KMS-11 (cell line): ENCODE results near the gene CDK11B.

Source experiments
- H2AFZ ChIP-seq: fragments of 200-600 bp; sonication (generic); 2 replicates; pipeline ENCODE4 v1.6.1; 2016; ENCODE audit warnings: antibody characterized with exemption, mixed run types, low read depth
- H3K27ac ChIP-seq: fragments of 200-600 bp; sonication (generic); 2 replicates; pipeline ENCODE4 v1.6.1; 2016; ENCODE audit warnings: mild to moderate bottlenecking, mixed run types
- H3K27me3 ChIP-seq: fragments of 200-600 bp; sonication (generic); 2 replicates; pipeline ENCODE4 v1.6.1; 2017; ENCODE audit warnings: mild to moderate bottlenecking, low read depth, mixed run types, moderate library complexity; ENCODE audit not compliant: insufficient read depth
- H3K36me3 ChIP-seq: fragments of 200-600 bp; sonication (generic); 2 replicates; pipeline ENCODE4 v1.6.1; 2017; ENCODE audit warnings: mild to moderate bottlenecking, mixed run types; ENCODE audit not compliant: insufficient read depth
- H3K4me1 ChIP-seq: fragments of 200-600 bp; sonication (generic); 2 replicates; pipeline ENCODE4 v1.6.1; 2016; ENCODE audit warnings: mild to moderate bottlenecking, low read depth, mixed run types; ENCODE audit not compliant: poor library complexity, severe bottlenecking
- H3K4me2 ChIP-seq: fragments of 200-600 bp; sonication (generic); 2 replicates; pipeline ENCODE4 v1.7.0; 2016; ENCODE audit warnings: mild to moderate bottlenecking, mixed run types
- H3K4me3 ChIP-seq: fragments of 200-600 bp; sonication (generic); IDR thresholded peaks from 2 replicates; pipeline ENCODE4 v1.6.1; 2017; ENCODE audit warnings: low read depth, low read length, mixed read lengths; ENCODE audit not compliant: insufficient read depth
- H3K79me2 ChIP-seq: fragments of 200-600 bp; sonication (generic); 2 replicates; pipeline ENCODE4 v1.6.1; 2016; ENCODE audit warnings: low read depth, mixed run types; ENCODE audit not compliant: insufficient read depth
- H3K9ac ChIP-seq: fragments of 200-600 bp; sonication (generic); 2 replicates; pipeline ENCODE4 v1.6.1; 2016; ENCODE audit warnings: mild to moderate bottlenecking, mixed run types
- H4K20me1 ChIP-seq: fragments of 200-600 bp; sonication (generic); 2 replicates; pipeline ENCODE4 v1.6.1; 2016; ENCODE audit warnings: mild to moderate bottlenecking, mixed run types; ENCODE audit not compliant: insufficient read depth
- TF ChIP-seq, protein P1 (sequence below): fragments of 200-600 bp; sonication (generic); conservative IDR thresholded peaks from 2 replicates; pipeline ENCODE4 v1.6.1; 2017; ENCODE audit warnings: low read depth, mild to moderate bottlenecking, antibody characterized with exemption, low read length, moderate library complexity, mixed read lengths

CDK11B gene

GRCh38 chr1:1615256-1616044, 43.4 kb downstream of the CDK11B start, which contains the start of gene MIB2:
Gene MIB2, plus strand, starts transcription at chr1:1615500. Its CDS starts 7,953 bp downstream, at chr1:1623453.
- H2AFZ ChIP-seq = peak within 1 kb of the TSS; percentile 66
- H3K4me1 ChIP-seq = peaks cover 24% of the 10 kb centered on the region

GRCh38 chr1:1614954-1615255, 43.9 kb downstream of the CDK11B start:
- H4K20me1 ChIP-seq = no peaks in the 10 kb centered on the region
- peak overlapping the region; percentile 85; the same call in 1 of the 2 replicates for H3K9ac ChIP-seq
- H3K4me1 ChIP-seq = peaks cover 30% of the 10 kb centered on the region
- no peaks in the 10 kb centered on the region for H3K36me3 ChIP-seq
- H2AFZ ChIP-seq = peak overlapping the region; percentile 66
- H3K27ac ChIP-seq = peak overlapping the region; percentile 96
- TF ChIP-seq, protein P1, sequence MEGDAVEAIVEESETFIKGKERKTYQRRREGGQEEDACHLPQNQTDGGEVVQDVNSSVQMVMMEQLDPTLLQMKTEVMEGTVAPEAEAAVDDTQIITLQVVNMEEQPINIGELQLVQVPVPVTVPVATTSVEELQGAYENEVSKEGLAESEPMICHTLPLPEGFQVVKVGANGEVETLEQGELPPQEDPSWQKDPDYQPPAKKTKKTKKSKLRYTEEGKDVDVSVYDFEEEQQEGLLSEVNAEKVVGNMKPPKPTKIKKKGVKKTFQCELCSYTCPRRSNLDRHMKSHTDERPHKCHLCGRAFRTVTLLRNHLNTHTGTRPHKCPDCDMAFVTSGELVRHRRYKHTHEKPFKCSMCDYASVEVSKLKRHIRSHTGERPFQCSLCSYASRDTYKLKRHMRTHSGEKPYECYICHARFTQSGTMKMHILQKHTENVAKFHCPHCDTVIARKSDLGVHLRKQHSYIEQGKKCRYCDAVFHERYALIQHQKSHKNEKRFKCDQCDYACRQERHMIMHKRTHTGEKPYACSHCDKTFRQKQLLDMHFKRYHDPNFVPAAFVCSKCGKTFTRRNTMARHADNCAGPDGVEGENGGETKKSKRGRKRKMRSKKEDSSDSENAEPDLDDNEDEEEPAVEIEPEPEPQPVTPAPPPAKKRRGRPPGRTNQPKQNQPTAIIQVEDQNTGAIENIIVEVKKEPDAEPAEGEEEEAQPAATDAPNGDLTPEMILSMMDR = no peak
- peak overlapping the region; percentile 95 for H3K4me3 ChIP-seq
- peak overlapping the region; percentile 99 for H3K4me2 ChIP-seq
- H3K79me2 ChIP-seq = no peaks in the 10 kb centered on the region
- H3K27me3 ChIP-seq = no peaks in the 10 kb centered on the region

More at GRCh38 chr1:1615256-1616044, 43.4 kb downstream of the CDK11B start, which contains the start of gene MIB2:
- peak within 1 kb of the TSS; percentile 99 for H3K4me2 ChIP-seq
- H3K9ac ChIP-seq = peak within 1 kb of the TSS; percentile 85
- H3K79me2 ChIP-seq = no peaks in the 10 kb centered on the region
- TF ChIP-seq, protein P1 = no peak
- peak within 1 kb of the TSS; percentile 96 for H3K27ac ChIP-seq
- H3K4me3 ChIP-seq = peak within 1 kb of the TSS; percentile 95
- no peaks in the 10 kb centered on the region for H3K36me3 ChIP-seq
- H4K20me1 ChIP-seq = no peaks in the 10 kb centered on the region
- H3K27me3 ChIP-seq = no peaks in the 10 kb centered on the region

DNA sequence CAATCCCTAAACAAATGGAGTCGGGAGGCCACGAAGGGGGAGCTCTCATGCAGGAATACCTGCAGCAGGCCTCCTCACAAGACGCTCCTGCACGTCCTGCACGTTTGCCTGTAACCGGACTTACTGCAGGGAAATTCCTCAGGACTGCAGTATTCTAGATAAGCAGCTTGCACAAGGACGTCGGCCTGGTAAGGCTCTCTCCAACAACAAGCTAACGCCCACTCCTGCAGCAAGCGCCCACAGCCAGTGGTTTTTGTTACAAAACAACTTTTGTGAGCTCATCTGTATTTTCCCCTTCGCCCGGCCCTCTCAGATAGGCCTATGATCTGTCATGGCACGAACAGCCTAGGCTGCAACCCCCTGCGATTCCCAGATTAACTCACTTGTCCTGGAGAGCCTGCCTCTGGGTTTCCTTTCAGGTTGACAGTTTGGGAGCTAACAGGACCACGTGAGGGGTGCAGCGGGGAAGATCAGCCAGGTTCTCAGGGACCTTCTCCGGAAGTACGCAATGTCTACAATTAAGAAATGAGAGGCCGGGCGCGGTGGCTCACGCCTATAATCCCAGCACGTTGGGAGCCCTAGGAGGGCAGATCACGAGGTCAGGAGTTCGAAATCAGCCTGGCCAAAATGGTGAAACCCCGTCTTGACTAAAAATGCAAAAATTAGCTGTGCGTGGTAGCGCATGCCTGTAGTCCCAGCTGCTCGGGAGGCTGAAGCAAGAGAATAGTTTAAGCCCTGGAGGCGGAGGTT, 44.4 kb downstream of the CDK11B start:
- Histone ChIP-seq H3K27me3 (no peaks in the 10 kb centered on the region), H3K79me2 (no peaks in the 10 kb centered on the region), H4K20me1 (no peaks in the 10 kb centered on the region), H3K36me3 (no peaks in the 10 kb centered on the region), H3K27ac (peak overlapping the region; percentile 96), H3K4me1 (peaks cover 35% of the 10 kb centered on the region), H2AFZ (peak overlapping the region; percentile 66), H3K9ac (peak overlapping the region; percentile 85; the same call in 1 of the 2 replicates), H3K4me3 (peak overlapping the region; percentile 95), H3K4me2 (peak overlapping the region; percentile 99)
- TF ChIP-seq, protein P1 = no peak

GRCh38 chr1:1613509-1614082, 45.2 kb downstream of the CDK11B start:
- Histone ChIP-seq H3K27ac (no peak overlapping the region), H2AFZ (no peak overlapping the region), H3K79me2 (no peaks in the 10 kb centered on the region), H3K4me1 (peaks cover 38% of the 10 kb centered on the region), H3K4me3 (peak overlapping the region; percentile 18), H4K20me1 (no peaks in the 10 kb centered on the region), H3K36me3 (no peaks in the 10 kb centered on the region), H3K27me3 (no peaks in the 10 kb centered on the region), H3K4me2 (peak overlapping the region; percentile 99; the same call in 1 of the 2 replicates), H3K9ac (no peak overlapping the region)
- TF ChIP-seq, protein P1 = no peak
